Heart right ventricle (tissue), 16 donors: ENCODE results near the gene GRIK3. TPM values are rescaled to one million over a fixed set of nuclear protein-coding genes. Genes with fewer than 3 reads are reported as not detected.

Experiments used
- ATAC-seq, 8 donors: fragments of 200-7000 bp; cut with Tn5 transposase; one replicate each; pipeline ENCODE4 v1.9.1; 2020; ENCODE audit warnings: mild to moderate bottlenecking in 8 of 8, moderate library complexity in 8 of 8, moderate number of reproducible peaks in 1 of 8
- DNase-seq, 2 donors: peaks; one replicate each; pipeline ENCODE4 v3.0.0-alpha.2; 2020
- H3K27ac ChIP-seq, 10 donors: fragments of 200-600 bp; sonication (generic) in 2 of 10; one replicate each; pipeline versions ENCODE4 v1.5.0 to v1.8.0; 2020 to 2022; ENCODE audit warnings: mild to moderate bottlenecking in 3 of 10
- H3K27me3 ChIP-seq, 7 donors: fragments of 200-600 bp; one replicate each; pipeline ENCODE4 v1.8.0; 2021 to 2022; ENCODE audit warnings: mild to moderate bottlenecking in 2 of 7
- H3K36me3 ChIP-seq, 9 donors: fragments of 200-600 bp; sonication (generic) in 1 of 9; one replicate each; pipeline versions ENCODE4 v1.5.0 to v1.8.0; 2020 to 2022; ENCODE audit warnings: mild to moderate bottlenecking in 2 of 9
- H3K4me1 ChIP-seq, 9 donors: fragments of 200-600 bp; sonication (generic) in 1 of 9; one replicate each; pipeline versions ENCODE4 v1.5.0 to v1.8.0; 2020 to 2022; ENCODE audit warnings: mild to moderate bottlenecking in 4 of 9
- H3K4me3 ChIP-seq, 10 donors: fragments of 200-600 bp; sonication (generic) in 2 of 10; one replicate each; pipeline versions ENCODE4 v1.5.0 to v1.8.0; 2020 to 2022; ENCODE audit warnings: mild to moderate bottlenecking in 7 of 10, moderate library complexity in 2 of 10
- H3K9me3 ChIP-seq, 11 donors: fragments of 200-600 bp in 10 of 11; sonication (generic) in 2 of 11; one replicate each; pipeline versions ENCODE4 v1.5.0 to v1.8.0; 2013 to 2022; ENCODE audit warnings: mild to moderate bottlenecking in 2 of 11, control low read depth in 1 of 11, moderate library complexity in 1 of 11
- CTCF ChIP-seq, 9 donors: fragments of 200-600 bp; sonication (generic) in 2 of 9; IDR thresholded peaks; one replicate each; pipeline versions ENCODE4 v1.5.0 to v1.8.0; 2021 to 2022; ENCODE audit warnings: antibody characterized with exemption in 9 of 9, mild to moderate bottlenecking in 5 of 9, moderate library complexity in 1 of 9
- WGBS, 2 donors: extraction: QIAGEN DNeasy Blood & Tissue Kit; methylation state at CpG; one replicate each; pipeline ENCODE4 v1.1.7; 2013; ENCODE audit warnings: inconsistent platforms in 1 of 2; 5-methylcytosine and 5-hydroxymethylcytosine counted together
- intact Hi-C, 10 donors: fragments of 100-400 bp; cut with DNase I; formaldehyde crosslinking; loops; one replicate each; pipeline versions ENCODE4 v1.11.1 to v1.14.2; 2022
- polyA plus RNA-seq, 2 donors: library from polyadenylated mRNA; stranded (reverse); fragments of 200-250 nt; gene quantifications; one replicate each; pipeline ENCODE4 v1.2.3, GENCODE V29; 2013
- total RNA-seq, 10 donors: library from RNA; stranded (reverse); fragmentation: NEBNext Ultra II Directional in 3 of 10; extraction: Animal tissue kit (Norgen Biotek cat#: 25700) in 3 of 10; gene quantifications; one replicate each; pipeline versions ENCODE4 v1.2.1 to v1.2.4, GENCODE V29; 2021 to 2023
- donor health status: Arrhythmogenic right ventricular cardiomyopathy.
- donor health status: ischemic (EF 13 %, LVEDD 7.1; RV severe dilation, severe dysfunction).
- donor health status: healthy with polysubstance abuse.
- donor health status: DM: no; HTN: yes; CAD: no.
- donor health status: DM: no; HTN: no; CAD: no.
- donor health status: ischemic (EF 25% LVEDD 6.9; RV normal size, moderate dysfunction).
- donor health status: ischemic (EF 25% LVEDD 5.7; RV mildly dilated, moderate dysfunction).
- donor health status: healthy.
- donor health status: DM: yes; HTN: yes; CAD: no.
- donor health status: Ischemic cardiomyopathy.
- donor health status: ischemic (EF 35%, LVEDD 5.7; RV mildly dilated, moderate dysfunction).
- donor health status: nonischemic (EF 11% LVEDD 7.7; RV severe dilation, severe dysfunction).
- donor health status: DM: yes; HTN: yes; CAD: no.
- donor health status: PGD.
- donor health status: ischemic (EF 29% LVEDD 5.4; RV normal size, mild dysfunction).
- donor health status: nonischemic (EF 23%, LVEDD 6.1; RV moderate dilation, normal function).

Gene GRIK3
- total and polyA plus RNA-seq, 12 donors: 0.10 to 1.1 (median 0.27) TPM

DNA sequence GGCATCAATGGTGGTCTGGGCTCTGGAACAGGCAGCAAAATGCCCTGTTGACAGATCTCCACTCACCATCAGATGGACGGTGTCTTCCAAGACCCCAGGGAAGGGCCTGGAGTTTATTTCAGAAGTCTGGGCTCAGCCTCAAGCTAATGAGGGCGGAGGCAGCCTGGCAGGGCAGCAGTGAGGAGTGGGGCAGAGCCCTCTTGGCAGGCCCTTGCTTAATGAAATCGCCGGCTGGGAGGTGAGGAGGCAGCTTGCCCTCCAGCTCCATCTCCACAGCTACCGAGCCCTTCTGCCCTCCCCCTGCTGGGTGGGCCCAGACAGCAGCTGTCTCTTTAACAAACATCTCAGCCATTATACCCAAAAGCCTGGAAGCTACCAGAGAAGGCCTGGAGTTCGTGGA is 22.0 kb upstream of the GRIK3 start:
- intact Hi-C loops: no loop called here
- no peaks in the 10 kb centered on the region for H3K36me3 ChIP-seq
- no peaks in the 10 kb centered on the region for H3K4me1 ChIP-seq
- no peak for DNase-seq
- no peak for TF ChIP-seq CTCF (IDR thresholded peaks at IDR 0.05)
- 24 to 34% methylated on average over 6 of the region's 6 CpGs for WGBS, 2 donors
- no peak overlapping the region for H3K4me3 ChIP-seq
- ATAC-seq: no peak
- no peaks in the 10 kb centered on the region for H3K9me3 ChIP-seq
- H3K27ac ChIP-seq: no peak overlapping the region
- peaks cover 0 to 40% (median 8%) of the 10 kb centered on the region in 7 donors for H3K27me3 ChIP-seq

- Histone ChIP-seq H3K27ac (no peak overlapping the region), H3K4me1 (no peaks in the 10 kb centered on the region), H3K27me3 (peaks cover 0 to 45% (median 9%) of the 10 kb centered on the region in 7 donors), H3K9me3 (no peaks in the 10 kb centered on the region), H3K4me3 (no peak overlapping the region), H3K36me3 (no peaks in the 10 kb centered on the region)
- TF ChIP-seq CTCF (IDR thresholded peaks at IDR 0.05): no peak
- WGBS, 2 donors: 54 to 61% methylated on average over 3 of the region's 3 CpGs
- no peak for DNase-seq
- intact Hi-C loops: no loop called here
- no peak for ATAC-seq
Measured at GRCh38 chr1:37055631-37056030, 21.3 kb upstream of the GRIK3 start.

- Histone ChIP-seq H3K27me3 (peaks cover 0 to 55% (median 14%) of the 10 kb centered on the region in 7 donors), H3K4me3 (no peak overlapping the region), H3K4me1 (no peaks in the 10 kb centered on the region), H3K27ac (no peak overlapping the region), H3K9me3 (no peaks in the 10 kb centered on the region), H3K36me3 (no peaks in the 10 kb centered on the region)
- 69 to 73% methylated on average over 5 of the region's 5 CpGs for WGBS, 2 donors
- no peak for TF ChIP-seq CTCF (IDR thresholded peaks at IDR 0.05)
- ATAC-seq (no peak), DNase-seq (no peak)
- intact Hi-C loops: no loop called here
Measured at GRCh38 chr1:37053173-37053572, 18.9 kb upstream of the GRIK3 start.

- no peak for TF ChIP-seq CTCF (IDR thresholded peaks at IDR 0.05)
- Histone ChIP-seq H3K9me3 (no peaks in the 10 kb centered on the region), H3K4me3 (no peak overlapping the region), H3K4me1 (no peaks in the 10 kb centered on the region), H3K27ac (no peak overlapping the region), H3K27me3 (peaks cover 0 to 61% (median 16%) of the 10 kb centered on the region in 7 donors), H3K36me3 (no peaks in the 10 kb centered on the region)
- ATAC-seq (no peak), DNase-seq (no peak)
- intact Hi-C loops: no loop called here
- 77 to 82% methylated on average over 1 of the region's 1 CpG for WGBS, 2 donors
Measured at GRCh38 chr1:37052120-37052519, 17.8 kb upstream of the GRIK3 start.
